H54 (cell line): ENCODE data around the gene ACOX2.

Experiments
- DNase-seq: peaks from one replicate; pipeline ENCODE4 v3.0.0; 2011; ENCODE audit warnings: low spot score, mixed read lengths; ENCODE audit not compliant: insufficient read length
- FAIRE-seq: peaks from 3 replicates; lab custom pipeline; 2011; peaks lifted over from hg19 to GRCh38; lab: Jason Lieb, UNC
- POLR2A ChIP-seq: IDR thresholded peaks from 2 replicates; pipeline ENCODE4 v1.6.1; 2011; ENCODE audit warnings: low read depth, mild to moderate bottlenecking, low read length

The ACOX2 gene

GRCh38 chr3:58491506-58492402 is 45.2 kb downstream of the ACOX2 start, which contains the start of gene KCTD6:
Gene KCTD6, plus strand, starts transcription at chr3:58492096. Its CDS starts 6,660 bp downstream, at chr3:58498756.
- peak; percentile 56 for TF ChIP-seq POLR2A
- FAIRE-seq (no peak), DNase-seq (peak; percentile 89)

- no peak for FAIRE-seq
- DNase-seq: no peak
- no peak for TF ChIP-seq POLR2A
Observed at GRCh38 chr3:58490860-58491501, 46.0 kb downstream of the ACOX2 start.

GRCh38 chr3:58488967-58489366 is 48.0 kb downstream of the ACOX2 start:
- DNase-seq: no peak
- TF ChIP-seq POLR2A: no peak
- no peak for FAIRE-seq

GRCh38 chr3:58487140-58487886 is 49.7 kb downstream of the ACOX2 start:
- DNase-seq: peak; percentile 82
- TF ChIP-seq POLR2A: peak; percentile 39; the same call in 1 of the 2 replicates
- peak; percentile 69 for FAIRE-seq

- no peak for DNase-seq
- FAIRE-seq: no peak
- TF ChIP-seq POLR2A: no peak
Observed at GRCh38 chr3:58485801-58486435, 51.1 kb downstream of the ACOX2 start.

GRCh38 chr3:58484722-58485069 is 52.3 kb downstream of the ACOX2 start:
- FAIRE-seq: no peak

GRCh38 chr3:58484045-58484721 is 52.8 kb downstream of the ACOX2 start:
- DNase-seq: no peak
- no peak for TF ChIP-seq POLR2A
- no peak for FAIRE-seq

More at GRCh38 chr3:58484722-58485069, 52.3 kb downstream of the ACOX2 start:
- no peak for TF ChIP-seq POLR2A
- no peak for DNase-seq

GRCh38 chr3:58482917-58483636 is 53.9 kb downstream of the ACOX2 start:
- no peak for FAIRE-seq
- no peak for TF ChIP-seq POLR2A
- no peak for DNase-seq

- DNase-seq (no peak), FAIRE-seq (no peak)
- no peak for TF ChIP-seq POLR2A
Observed at GRCh38 chr3:58480309-58480708, 56.7 kb downstream of the ACOX2 start.

GRCh38 chr3:58478781-58479180 is 58.2 kb downstream of the ACOX2 start:
- FAIRE-seq (no peak), DNase-seq (no peak)
- TF ChIP-seq POLR2A: no peak

- FAIRE-seq (no peak), DNase-seq (no peak)
- TF ChIP-seq POLR2A: no peak
Observed at GRCh38 chr3:58474967-58475578, 61.9 kb downstream of the ACOX2 start.

GRCh38 chr3:58474348-58474911 is 62.6 kb downstream of the ACOX2 start:
- no peak for TF ChIP-seq POLR2A
- FAIRE-seq (no peak), DNase-seq (no peak)
